Skeletal muscle tissue (tissue), 5 donors: ENCODE measurements around the gene ELL3. TPM values are rescaled to one million over a fixed set of nuclear protein-coding genes. Genes with fewer than 3 reads are reported as not detected.
"Not testable (repeated sequence)": the region's sequence is repeated elsewhere in the genome, so short reads cannot be mapped to it uniquely, and the experiment has no call there.

Experiments
- H3K27ac ChIP-seq: one replicate; pipeline ENCODE4 v1.7.0; 2013; ENCODE audit warnings: mild to moderate bottlenecking, low read depth, low read length, inconsistent platforms
- H3K27me3 ChIP-seq, 3 donors: one replicate each; pipeline ENCODE4 v1.7.0; 2013; ENCODE audit warnings: low read length in 3 of 3; ENCODE audit not compliant: control insufficient read depth in 3 of 3, insufficient read depth in 3 of 3
- H3K36me3 ChIP-seq, 3 donors: one replicate each; pipeline ENCODE4 v1.7.0; 2013; ENCODE audit warnings: low read length in 3 of 3; ENCODE audit not compliant: control insufficient read depth in 3 of 3, insufficient read depth in 3 of 3
- H3K4me1 ChIP-seq, 3 donors: one replicate each; pipeline ENCODE4 v1.7.0; 2013; ENCODE audit warnings: low read length in 3 of 3, mild to moderate bottlenecking in 3 of 3; ENCODE audit not compliant: control insufficient read depth in 3 of 3, insufficient read depth in 3 of 3
- H3K4me3 ChIP-seq, 3 donors: one replicate each; pipeline ENCODE4 v1.7.0; 2013; ENCODE audit warnings: low read length in 3 of 3
- H3K9ac ChIP-seq, 3 donors: one replicate each; pipeline ENCODE4 v1.7.0; 2013; ENCODE audit warnings: low read length in 3 of 3, mild to moderate bottlenecking in 3 of 3, moderate library complexity in 2 of 3, low read depth in 1 of 3
- H3K9me3 ChIP-seq, 3 donors: one replicate each; pipeline ENCODE4 v1.7.0; 2013; ENCODE audit warnings: low read length in 3 of 3; ENCODE audit not compliant: control insufficient read depth in 3 of 3
- small RNA-seq: library from RNA; depleted of rRNA; stranded (forward); fragments of <200 nt; gene quantifications from one replicate; pipeline ENCODE3, GENCODE V24; 2014
- total RNA-seq: library from RNA; depleted of rRNA; stranded (reverse); fragments of >200 nt; gene quantifications from one replicate; pipeline ENCODE4 v1.2.3, GENCODE V29; 2014
- donor health status: Osteomylitis.

ELL3 gene
- total RNA-seq, 1 donor from 2014 or later = 4.2 TPM

GRCh38 chr15:43735416-43735815 lies 41.4 kb downstream of the ELL3 start:
- no peaks in the 10 kb centered on the region for H3K27me3 ChIP-seq
- no peak overlapping the region for H3K9ac ChIP-seq
- no peak overlapping the region for H3K4me3 ChIP-seq
- no peak overlapping the region for H3K27ac ChIP-seq
- H3K4me1 ChIP-seq = no peaks in the 10 kb centered on the region
- no peaks in the 10 kb centered on the region for H3K36me3 ChIP-seq
- no peaks in the 10 kb centered on the region for H3K9me3 ChIP-seq

- not testable (repeated sequence) for H3K36me3 ChIP-seq, H3K9ac ChIP-seq, H3K4me1 ChIP-seq, H3K27me3 ChIP-seq, H3K27ac ChIP-seq, H3K9me3 ChIP-seq, H3K4me3 ChIP-seq
Observed at GRCh38 chr15:43728053-43728725, 48.6 kb downstream of the ELL3 start.

- H3K27ac ChIP-seq, H3K36me3 ChIP-seq, H3K4me1 ChIP-seq, H3K9me3 ChIP-seq, H3K9ac ChIP-seq, H3K27me3 ChIP-seq, H3K4me3 ChIP-seq: not testable (repeated sequence)
Observed at GRCh38 chr15:43726306-43726705, 50.5 kb downstream of the ELL3 start.

GRCh38 chr15:43723151-43723550 lies 53.6 kb downstream of the ELL3 start:
- Histone ChIP-seq H3K9ac (no peak overlapping the region), H3K9me3 (no peaks in the 10 kb centered on the region), H3K27me3 (no peaks in the 10 kb centered on the region), H3K4me3 (no peak overlapping the region), H3K27ac (no peak overlapping the region), H3K36me3 (no peaks in the 10 kb centered on the region), H3K4me1 (no peaks in the 10 kb centered on the region)

Small RNAs within 50 kb of the gene (small RNA-seq; reads per million reads assigned to genes)
- gene MIR1282 = not detected
- gene RNU6-354P = not detected

Other genes with a start within 250 kb of the ELL3 start
- 8.9 TPM for gene PPIP5K1, start 186.8 kb downstream of the ELL3 start, total RNA-seq
- gene CKMT1B, start 182.9 kb downstream of the ELL3 start, total RNA-seq = under 0.01 TPM
- gene STRC, start 158.2 kb downstream of the ELL3 start, total RNA-seq = under 0.01 TPM
- 3.1 TPM for gene CATSPER2, start 128.1 kb downstream of the ELL3 start, total RNA-seq
- not detected for gene CKMT1A, start 83.1 kb downstream of the ELL3 start, total RNA-seq
- gene PDIA3, start 30.5 kb downstream of the ELL3 start, total RNA-seq = 47.5 TPM
- 175 TPM for gene SERF2, start 15.4 kb upstream of the ELL3 start, total RNA-seq
- gene SERINC4, start 23.3 kb upstream of the ELL3 start, total RNA-seq = under 0.01 TPM
- 14.1 TPM for gene HYPK, start 23.6 kb upstream of the ELL3 start, total RNA-seq
- gene MFAP1, start 47.7 kb upstream of the ELL3 start, total RNA-seq = 21.9 TPM
- gene WDR76, start 50.0 kb upstream of the ELL3 start, total RNA-seq = 5.7 TPM